Measurements from ENCODE around the gene FREM3.
"Not testable (repeated sequence)": the region's sequence is repeated elsewhere in the genome, so short reads cannot be mapped to it uniquely, and the experiment has no call there.

The FREM3 gene

DNA sequence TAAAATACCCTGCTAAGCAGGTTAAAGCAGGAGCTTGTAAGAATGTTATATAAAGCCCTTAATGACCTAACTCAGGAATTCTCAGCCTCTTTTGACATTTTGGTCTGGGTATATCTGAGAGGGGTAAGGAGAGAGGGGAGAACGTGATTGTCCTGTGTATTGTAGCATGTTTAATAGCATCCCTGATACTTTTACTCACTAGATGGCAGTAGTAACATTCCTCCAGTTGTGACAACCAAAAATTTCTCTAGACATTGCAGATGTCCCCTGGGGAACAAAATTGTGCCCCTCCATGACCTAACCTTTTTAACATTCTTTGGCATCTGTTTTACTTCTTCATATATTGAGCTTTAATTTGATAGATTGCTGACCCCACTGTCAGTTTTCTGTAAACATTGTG is 169.1 kb downstream of the FREM3 start:
- in situ Hi-C loops (cut with HindIII; ENCODE audit: low sequenced_read_pairs), result no loop called here
- TF ChIP-seq, protein P1, sequence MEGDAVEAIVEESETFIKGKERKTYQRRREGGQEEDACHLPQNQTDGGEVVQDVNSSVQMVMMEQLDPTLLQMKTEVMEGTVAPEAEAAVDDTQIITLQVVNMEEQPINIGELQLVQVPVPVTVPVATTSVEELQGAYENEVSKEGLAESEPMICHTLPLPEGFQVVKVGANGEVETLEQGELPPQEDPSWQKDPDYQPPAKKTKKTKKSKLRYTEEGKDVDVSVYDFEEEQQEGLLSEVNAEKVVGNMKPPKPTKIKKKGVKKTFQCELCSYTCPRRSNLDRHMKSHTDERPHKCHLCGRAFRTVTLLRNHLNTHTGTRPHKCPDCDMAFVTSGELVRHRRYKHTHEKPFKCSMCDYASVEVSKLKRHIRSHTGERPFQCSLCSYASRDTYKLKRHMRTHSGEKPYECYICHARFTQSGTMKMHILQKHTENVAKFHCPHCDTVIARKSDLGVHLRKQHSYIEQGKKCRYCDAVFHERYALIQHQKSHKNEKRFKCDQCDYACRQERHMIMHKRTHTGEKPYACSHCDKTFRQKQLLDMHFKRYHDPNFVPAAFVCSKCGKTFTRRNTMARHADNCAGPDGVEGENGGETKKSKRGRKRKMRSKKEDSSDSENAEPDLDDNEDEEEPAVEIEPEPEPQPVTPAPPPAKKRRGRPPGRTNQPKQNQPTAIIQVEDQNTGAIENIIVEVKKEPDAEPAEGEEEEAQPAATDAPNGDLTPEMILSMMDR (IDR thresholded peaks at IDR 0.05; ENCODE audit: low read depth, low read length, missing control alignments), result peak; percentile 57
- no peak for DNase-seq (ENCODE audit: low read depth)
- no peak overlapping the region for H3K4me3 ChIP-seq (ENCODE audit: low read depth, low read length)

DNA sequence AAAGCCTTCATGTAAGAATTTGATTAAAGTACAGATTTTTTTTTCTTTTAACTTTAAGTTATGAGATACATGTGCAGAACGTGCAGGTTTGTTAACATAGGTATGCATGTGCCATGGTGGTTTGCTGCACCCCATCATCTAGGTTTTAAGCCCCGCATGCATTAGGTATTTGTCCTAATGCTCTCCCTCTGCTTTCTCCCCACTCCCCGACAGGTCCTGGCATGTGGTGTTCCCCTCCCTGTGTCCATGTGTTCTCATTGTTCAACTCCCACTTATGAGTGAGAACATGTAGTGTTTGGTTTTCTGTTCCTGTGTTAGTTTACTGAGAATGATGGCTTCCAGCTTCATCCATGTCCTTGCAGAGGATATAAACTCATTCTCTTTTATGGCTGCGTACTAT is 172.4 kb downstream of the FREM3 start:
- in situ Hi-C loops (cut with HindIII; ENCODE audit: low sequenced_read_pairs); DNase-seq (ENCODE audit: low read depth); H3K4me3 ChIP-seq (ENCODE audit: low read depth, low read length): not testable (repeated sequence)

Data from astrocyte of the cerebellum (primary cell).